GM21360 (cell line): ENCODE data around the gene TCIRG1.

Source experiments
- ATAC-seq: cut with Tn5 transposase; IDR thresholded peaks from one replicate; pipeline ENCODE4 v1.9.1; 2021; ENCODE audit warnings: mild to moderate bottlenecking, moderate library complexity; ENCODE audit not compliant: unreplicated experiment

Gene TCIRG1

DNA sequence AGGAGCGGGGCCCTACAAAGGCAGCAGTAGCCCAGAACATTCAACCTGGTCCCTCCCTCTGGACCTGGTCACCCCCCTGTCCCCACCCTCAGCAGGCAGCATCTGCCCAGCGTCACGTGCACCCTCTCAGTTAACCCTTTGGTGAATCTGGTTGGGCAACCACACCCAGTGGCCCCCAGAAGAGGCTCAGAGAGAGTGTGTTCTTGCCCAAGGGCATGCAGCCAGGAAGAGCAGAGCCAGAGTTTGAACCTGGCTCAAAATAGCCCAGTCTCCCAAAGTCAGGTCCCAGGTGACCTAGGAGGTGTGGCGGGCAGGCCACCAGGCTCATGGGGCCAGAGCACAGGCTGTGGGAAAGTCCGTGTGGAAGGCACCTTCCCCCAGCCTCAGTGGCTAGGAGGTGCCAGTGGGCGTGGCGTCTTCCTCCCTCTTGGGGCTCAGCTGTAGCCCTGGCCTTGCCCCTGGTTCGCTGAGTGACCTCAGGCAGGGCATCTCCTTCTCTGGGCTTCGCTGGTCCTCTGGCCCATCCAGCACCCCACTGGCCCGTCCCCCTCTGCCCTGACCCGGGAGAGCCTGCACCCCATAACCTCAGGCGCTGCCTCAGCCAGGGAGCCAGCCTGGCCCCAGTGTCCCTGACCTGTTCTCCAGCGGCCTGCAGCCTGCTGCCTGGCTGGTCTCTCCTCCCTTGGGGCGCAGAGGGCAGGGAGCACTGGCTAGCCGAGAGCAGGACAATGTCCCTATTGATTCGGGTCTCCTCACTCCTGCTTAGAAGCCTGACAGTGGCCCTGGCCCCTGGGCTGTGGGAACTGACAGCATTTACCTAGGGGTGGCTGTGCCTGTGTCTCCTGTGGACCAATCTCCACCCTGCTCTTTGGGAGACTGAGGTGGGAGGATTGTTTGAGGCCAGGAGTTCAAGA lies 21.7 kb upstream of the TCIRG1 start:
- ATAC-seq, result no peak

DNA sequence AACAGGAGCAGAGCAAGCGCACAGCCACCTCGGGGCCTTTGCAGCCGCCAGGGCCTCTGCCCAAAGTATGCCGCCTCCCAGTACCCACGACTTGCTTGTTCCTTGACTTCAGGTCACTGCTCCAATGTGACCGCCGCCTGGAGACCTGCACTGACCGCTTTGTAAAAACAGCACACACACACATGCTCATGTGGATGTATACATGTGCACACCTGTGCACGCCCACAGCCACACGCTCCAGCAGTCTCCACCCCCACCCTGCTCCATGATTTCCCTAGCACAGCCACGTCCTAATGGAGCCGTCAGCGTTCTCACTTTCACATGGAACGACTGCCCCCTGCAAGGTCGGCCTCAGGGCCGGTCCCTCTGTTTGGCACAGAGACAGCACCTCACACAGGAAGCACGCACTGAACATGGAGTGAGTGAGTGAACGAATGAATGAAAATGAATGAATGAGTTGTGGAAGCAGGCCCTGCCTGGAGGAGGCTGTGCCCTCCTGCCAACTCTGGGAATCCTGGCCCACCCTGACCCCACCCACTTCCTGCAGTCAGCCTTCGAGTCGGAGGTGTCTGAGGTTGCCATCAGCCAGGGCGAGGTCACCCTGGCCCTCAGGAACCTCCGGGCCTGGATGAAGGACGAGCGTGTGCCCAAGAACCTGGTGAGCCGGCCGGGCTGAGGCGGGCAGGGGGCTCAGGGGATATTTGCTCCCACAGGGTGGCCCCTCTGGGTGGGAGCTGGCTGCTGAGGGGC lies 20.7 kb upstream of the TCIRG1 start:
- no peak for ATAC-seq

- no peak for ATAC-seq
Observed at GRCh38 chr11:68018730-68019190, 20.1 kb upstream of the TCIRG1 start.

GRCh38 chr11:68019486-68019885 lies 19.3 kb upstream of the TCIRG1 start:
- ATAC-seq, result no peak

DNA sequence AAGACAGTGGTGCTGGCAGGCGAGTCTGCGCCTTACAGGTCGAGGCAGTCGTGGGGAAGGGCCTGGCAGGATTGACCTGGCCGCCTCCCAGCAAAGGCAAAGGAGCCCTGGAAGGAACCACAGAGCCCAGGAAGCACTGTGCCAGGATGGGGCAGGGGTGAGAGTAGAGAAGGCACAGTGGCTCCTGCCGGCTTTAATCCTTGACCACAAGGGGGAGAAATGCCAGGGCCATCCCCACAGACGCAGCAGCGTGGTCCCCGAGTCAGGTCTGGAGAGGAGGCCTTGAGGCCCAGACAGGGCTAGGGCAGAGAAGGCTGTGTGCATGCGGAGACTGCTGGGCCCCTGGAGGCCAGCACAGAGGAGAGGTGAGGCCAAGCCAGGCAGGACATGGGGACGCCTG lies 18.2 kb upstream of the TCIRG1 start:
- no peak for ATAC-seq

GRCh38 chr11:68021167-68021787 lies 17.5 kb upstream of the TCIRG1 start:
- ATAC-seq, result no peak

- ATAC-seq, result no peak
Observed at GRCh38 chr11:68022531-68022930, 16.3 kb upstream of the TCIRG1 start.

DNA sequence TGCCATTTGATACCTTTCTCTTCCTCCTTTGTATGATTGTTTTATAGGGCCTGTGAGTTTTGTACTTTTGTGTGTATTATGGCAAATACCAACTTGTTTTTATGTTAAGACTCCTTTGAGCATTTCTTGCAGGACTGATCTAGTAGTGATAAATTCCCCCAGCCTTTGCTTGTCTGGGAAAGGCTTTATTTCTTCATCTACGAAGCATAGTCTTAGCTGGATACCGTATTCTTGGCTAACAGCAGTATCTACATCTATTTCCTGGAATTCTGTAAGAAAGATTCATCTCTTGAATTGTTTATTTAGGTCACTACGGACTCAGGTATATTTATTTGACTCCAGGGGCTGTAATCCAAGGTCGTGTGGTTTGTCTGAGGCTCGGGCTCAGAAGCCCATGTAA lies 14.3 kb upstream of the TCIRG1 start:
- ATAC-seq, result no peak

- ATAC-seq, result no peak
Observed at GRCh38 chr11:68025047-68025446, 13.8 kb upstream of the TCIRG1 start.

DNA sequence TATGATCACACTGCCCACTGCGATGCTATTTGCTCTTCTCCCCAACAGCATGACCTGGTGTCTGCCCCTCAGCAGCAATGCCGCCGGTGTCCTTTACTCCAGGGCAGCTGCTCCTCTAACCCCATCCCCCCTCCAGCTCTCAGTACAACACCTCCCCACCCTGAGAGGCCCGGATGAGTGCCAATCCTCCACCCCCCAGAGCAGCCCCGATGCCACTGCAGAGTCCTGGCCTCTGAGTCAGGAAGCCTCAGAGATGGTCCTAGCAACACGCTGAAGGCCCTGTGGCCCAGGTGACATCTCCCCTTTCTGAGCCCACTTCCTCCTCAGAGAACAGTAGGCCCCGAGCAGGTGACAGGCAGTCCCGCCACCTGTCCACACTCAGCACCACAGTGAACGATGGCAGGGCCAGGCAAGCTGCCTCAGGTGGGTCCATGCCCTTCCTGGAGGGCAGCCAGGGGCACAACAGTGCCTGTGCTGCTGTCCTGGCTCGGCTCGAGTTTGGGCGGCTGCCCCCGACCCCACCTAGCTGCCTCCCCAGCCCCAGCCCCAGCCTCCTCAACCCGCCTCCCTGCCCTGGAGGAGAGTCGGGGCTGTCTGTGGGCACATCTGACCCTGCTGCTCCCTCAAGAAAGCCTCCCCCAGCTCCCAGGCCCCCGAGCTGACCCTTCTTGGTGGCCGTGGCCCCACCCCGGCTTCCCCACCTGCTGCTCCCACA lies 12.3 kb upstream of the TCIRG1 start:
- ATAC-seq, result no peak

DNA sequence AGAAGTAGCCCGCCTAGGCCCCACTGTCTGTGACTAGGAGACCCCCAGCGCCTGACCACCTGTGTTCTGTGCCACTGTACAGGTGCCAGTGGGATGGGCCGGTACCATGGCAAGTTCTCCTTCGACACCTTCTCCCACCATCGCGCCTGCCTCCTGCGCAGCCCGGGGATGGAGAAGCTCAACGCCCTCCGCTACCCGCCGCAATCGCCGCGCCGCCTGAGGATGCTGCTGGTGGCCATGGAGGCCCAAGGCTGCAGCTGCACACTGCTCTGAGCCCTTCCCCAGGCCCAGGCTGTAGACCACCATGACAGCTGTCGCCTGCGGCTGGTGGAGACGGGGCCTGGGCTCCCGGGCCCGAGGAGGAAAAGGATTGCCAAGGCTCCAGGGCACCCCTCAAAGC lies 11.2 kb upstream of the TCIRG1 start:
- no peak for ATAC-seq

DNA sequence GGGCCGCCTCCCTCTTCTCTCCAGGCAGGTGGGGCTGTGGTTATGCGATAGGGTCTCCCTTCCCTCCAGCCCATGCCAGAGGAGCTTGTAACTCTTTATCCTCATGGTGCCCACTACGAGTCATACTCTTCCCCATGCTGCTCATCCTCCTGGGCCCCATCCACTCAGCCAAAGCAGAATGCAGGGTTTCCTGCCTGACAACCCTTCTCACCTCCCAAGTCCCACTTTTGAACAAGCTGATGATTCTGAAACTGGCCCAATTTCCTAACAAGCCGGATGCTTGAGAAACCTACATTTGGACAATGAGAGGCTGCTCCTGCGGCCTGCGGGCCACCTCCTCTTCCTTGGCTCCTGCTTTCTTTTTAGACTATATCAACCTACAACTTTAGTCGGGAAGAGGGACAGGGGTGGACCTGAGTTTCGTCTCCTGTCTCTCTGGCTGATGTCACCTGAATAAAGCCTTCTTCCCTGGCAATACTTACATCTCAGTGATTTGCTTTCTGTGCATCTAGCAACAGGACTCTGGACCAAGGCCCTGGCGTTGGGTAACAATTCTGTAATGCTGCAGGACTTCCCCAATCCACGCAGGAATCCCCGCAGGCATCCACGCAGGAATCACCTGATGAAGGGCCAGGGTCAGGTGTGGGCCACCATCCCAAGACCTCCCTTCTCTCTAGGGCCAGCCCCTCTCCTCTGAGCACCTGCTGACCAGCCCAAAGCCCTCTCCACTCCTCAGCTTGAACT lies 9.9 kb upstream of the TCIRG1 start:
- no peak for ATAC-seq

GRCh38 chr11:68030318-68031143 lies 8.3 kb upstream of the TCIRG1 start, which contains the start of gene NDUFS8:
Gene NDUFS8 (plus strand): TSS chr11:68030681. CDS start chr11:68032152, 1,471 bp downstream.
- ATAC-seq, result peak; percentile 85

GRCh38 chr11:68031144-68031464 lies 7.7 kb upstream of the TCIRG1 start:
- ATAC-seq, result no peak

DNA sequence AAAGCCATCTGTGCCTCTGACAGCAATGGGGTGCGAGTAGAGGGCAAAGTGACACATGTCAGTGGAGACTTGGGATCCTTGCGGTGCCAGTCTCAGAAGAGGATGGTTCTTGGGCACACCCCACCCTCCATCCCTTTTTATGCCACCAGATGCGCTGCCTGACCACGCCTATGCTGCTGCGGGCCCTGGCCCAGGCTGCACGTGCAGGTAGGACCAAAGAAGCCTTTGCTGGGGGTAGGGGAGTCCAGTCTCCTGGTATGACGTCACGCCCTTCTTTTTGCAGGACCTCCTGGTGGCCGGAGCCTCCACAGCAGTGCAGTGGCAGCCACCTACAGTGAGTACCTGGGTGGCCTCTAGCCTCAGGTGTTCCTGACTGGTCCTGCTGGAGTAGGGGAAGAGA lies 6.8 kb upstream of the TCIRG1 start:
- no peak for ATAC-seq

GRCh38 chr11:68032997-68033707 lies 5.7 kb upstream of the TCIRG1 start:
- no peak for ATAC-seq

- no peak for ATAC-seq
Observed at GRCh38 chr11:68033708-68034045, 5.1 kb upstream of the TCIRG1 start.

- no peak for ATAC-seq
Observed at GRCh38 chr11:68035266-68035876, 3.5 kb upstream of the TCIRG1 start.
